GM12878 (cell line): Measurements from ENCODE around the gene ABCA13. TPM values are rescaled to one million over a fixed set of nuclear protein-coding genes. Genes with fewer than 3 reads are reported as not detected.

Experiments used
- ATAC-seq: fragments of 200-7000 bp; cut with Tn5 transposase; 3 replicates; pipeline ENCODE4 v1.9.1; 2020; ENCODE audit warnings: mild to moderate bottlenecking, moderate library complexity
- BruUV-seq: library from RNA; stranded (reverse); fragments of 400-500 nt; replicated peaks from 2 replicates; lab custom pipeline; 2021; lab: Mats Ljungman, UMichigan
- CTCF ChIA-PET: fragments of 300-600 bp; sonication (Branson Sonifier 250); formaldehyde crosslinking; extraction: SDS; loops from one replicate; lab custom pipeline; 2021; ENCODE audit warnings: inconsistent platforms; lab: Yijun Ruan, JAX
- POLR2A ChIA-PET: fragments of 350-600 bp; formaldehyde crosslinking; extraction: SDS; loops from one replicate; lab custom pipeline; 2021; ENCODE audit warnings: inconsistent platforms; lab: Charles Lee
- RAD21 ChIA-PET: fragments of 300-600 bp; sonication (Branson Sonifier 250); formaldehyde crosslinking; loops from one replicate; lab custom pipeline; 2023; ENCODE audit warnings: antibody characterized with exemption; ENCODE audit not compliant: unreplicated experiment; lab: Charles Lee
- SMC1A ChIA-PET: fragments of 300-600 bp; sonication (Branson Sonifier 250); formaldehyde crosslinking; loops from one replicate; lab custom pipeline; 2023; ENCODE audit not compliant: unreplicated experiment, uncharacterized antibody; lab: Charles Lee
- DNase-seq: peaks from one replicate; pipeline ENCODE4 v3.0.0-alpha.2; 2011; ENCODE audit warnings: low read depth, low spot score
- FAIRE-seq: peaks from 3 replicates; lab custom pipeline; 2011; peaks lifted over from hg19 to GRCh38; lab: Jason Lieb, UNC
- H2AFZ ChIP-seq: 2 replicates; pipeline ENCODE4 v1.6.0; 2011; ENCODE audit warnings: low read depth, low read length, control low read depth; ENCODE audit not compliant: control insufficient read depth
- H3K27ac ChIP-seq: 2 replicates; pipeline ENCODE4 v1.5.1; 2011; ENCODE audit warnings: control low read depth; ENCODE audit not compliant: control insufficient read depth, insufficient read depth
- H3K27me3 ChIP-seq, 2 experiments: replicated peaks in 1 of 2; 2 replicates each; pipeline versions ENCODE4 v1.6.0 to v1.6.1; 2011; ENCODE audit warnings: low read length in 1 of 2; ENCODE audit not compliant: control insufficient read depth in 2 of 2, insufficient read depth in 2 of 2
- H3K36me3 ChIP-seq, 2 experiments: 2 replicates each; pipeline ENCODE4 v1.5.1; 2011; ENCODE audit warnings: low read length in 1 of 2; ENCODE audit not compliant: control insufficient read depth in 2 of 2, insufficient read depth in 2 of 2
- H3K4me1 ChIP-seq: 2 replicates; pipeline ENCODE4 v1.6.1; 2011; ENCODE audit warnings: mild to moderate bottlenecking, low read length, moderate library complexity, mixed read lengths; ENCODE audit not compliant: control insufficient read depth, insufficient read depth
- H3K4me2 ChIP-seq: 2 replicates; pipeline ENCODE4 v1.6.0; 2011; ENCODE audit warnings: control low read depth; ENCODE audit not compliant: control insufficient read depth, insufficient read depth
- H3K4me3 ChIP-seq: fragments of 200-600 bp; sonication (generic); 2 replicates; pipeline ENCODE4 v1.5.1; 2016
- H3K79me2 ChIP-seq: 2 replicates; pipeline ENCODE4 v1.6.0; 2011; ENCODE audit warnings: low read length; ENCODE audit not compliant: control insufficient read depth, insufficient read depth
- H3K9ac ChIP-seq: 2 replicates; pipeline ENCODE4 v1.8.0; 2011; ENCODE audit warnings: low read length, control low read depth, mixed read lengths; ENCODE audit not compliant: control insufficient read depth, insufficient read depth
- H3K9me3 ChIP-seq: replicated peaks from 3 replicates; pipeline ENCODE4 v1.5.1; 2011; ENCODE audit warnings: mild to moderate bottlenecking, low read length; ENCODE audit not compliant: control insufficient read depth, insufficient read depth
- H4K20me1 ChIP-seq: 2 replicates; pipeline ENCODE4 v1.6.0; 2011; ENCODE audit not compliant: control insufficient read depth, insufficient read depth
- DPF2 ChIP-seq: fragments of 450-650 bp; IDR thresholded peaks from 2 replicates; pipeline ENCODE4 v1.6.1; 2017; ENCODE audit warnings: mild to moderate bottlenecking
- E2F8 ChIP-seq: fragments of 450-650 bp; IDR thresholded peaks from 2 replicates; pipeline ENCODE4 v1.6.1; 2018; ENCODE audit warnings: mild to moderate bottlenecking, low read depth, moderate library complexity; ENCODE audit not compliant: partially characterized antibody
- E4F1 ChIP-seq: fragments of 450-650 bp; IDR thresholded peaks from 2 replicates; pipeline ENCODE4 v1.6.1; 2018; ENCODE audit warnings: borderline replicate concordance, mild to moderate bottlenecking; ENCODE audit not compliant: partially characterized antibody
- IKZF1 ChIP-seq: fragments of 450-650 bp; conservative IDR thresholded peaks from 2 replicates; pipeline ENCODE4 v1.6.1; 2017; ENCODE audit warnings: antibody characterized with exemption, mild to moderate bottlenecking
- IRF4 ChIP-seq: IDR thresholded peaks from 2 replicates; pipeline ENCODE4 v1.6.1; 2011; ENCODE audit warnings: low read depth, low read length
- NFIC ChIP-seq: IDR thresholded peaks from 2 replicates; pipeline ENCODE4 v1.6.1; 2012; ENCODE audit warnings: low read depth, mild to moderate bottlenecking, inconsistent platforms, low read length, moderate library complexity
- NFXL1 ChIP-seq: fragments of 450-650 bp; IDR thresholded peaks from 2 replicates; pipeline ENCODE4 v1.6.1; 2017; ENCODE audit warnings: antibody characterized with exemption, mild to moderate bottlenecking, borderline replicate concordance
- PAX5 ChIP-seq: IDR thresholded peaks from 2 replicates; pipeline ENCODE4 v1.6.1; 2011; ENCODE audit warnings: low read depth, low read length, borderline replicate concordance
- POLR2AphosphoS2 ChIP-seq: IDR thresholded peaks from 2 replicates; pipeline ENCODE4 v1.6.1; 2011; ENCODE audit warnings: low read depth, mild to moderate bottlenecking, low read length, improper control_type of control experiment, moderate library complexity
- POU2F2 ChIP-seq: IDR thresholded peaks from 3 replicates; pipeline ENCODE4 v1.6.1; 2011; ENCODE audit warnings: low read depth, mild to moderate bottlenecking, low read length, borderline replicate concordance
- RBBP5 ChIP-seq: fragments of 200-600 bp; sonication (generic); conservative IDR thresholded peaks from 2 replicates; pipeline ENCODE4 v1.6.1; 2016
- SREBF2 ChIP-seq: IDR thresholded peaks from 2 replicates; pipeline ENCODE4 v1.6.1; 2012; ENCODE audit warnings: mild to moderate bottlenecking, low read length
- YY1 ChIP-seq: IDR thresholded peaks from 2 replicates; pipeline ENCODE4 v1.6.1; 2011; ENCODE audit warnings: low read depth, mild to moderate bottlenecking, low read length
- ZBTB4 ChIP-seq: fragments of 450-650 bp; formaldehyde crosslinking; IDR thresholded peaks from 2 replicates; pipeline ENCODE4 v1.4.0; 2022; ENCODE audit warnings: mild to moderate bottlenecking, moderate library complexity
- WGBS: methylation state at CpG from one replicate; pipeline ENCODE4 v1.1.6; 2016; ENCODE audit warnings: low lambda C conversion rate; ENCODE audit not compliant: insufficient replicate concordance, insufficient coverage; ENCODE audit errors: missing lambda C conversion rate; 5-methylcytosine and 5-hydroxymethylcytosine counted together
- in situ Hi-C: fragments of 300-500 bp; cut with MboI; formaldehyde crosslinking; loops from 9 replicates; pipeline ENCODE4 v1.14.3; 2018; ENCODE audit warnings: mixed read lengths
- intact Hi-C: fragments of 100-400 bp; cut with micrococcal nuclease; formaldehyde crosslinking; loops from one replicate; pipeline ENCODE4 v1.14.2; 2022; ENCODE audit not compliant: unreplicated experiment
- polyA plus RNA-seq, 11 experiments: library from polyadenylated mRNA; depleted of rRNA in 4 of 11; unstranded in 6 of 11; stranded (reverse) in 5 of 11; fragments of >200 nt; fragmentation: Nextera tagmentation in 4 of 11; fragmentation: Illumina TruSeq in 1 of 11; extraction: Ambion mirVana in 4 of 11; extraction: Trizol in 1 of 11; gene quantifications; 1 replicate in 1 of 11; 2 replicates in 10 of 11; pipeline versions ENCODE4 v1.2.1 to v1.2.3, GENCODE V29; 2011 to 2016; ENCODE audit warnings: inconsistent platforms in 2 of 11, missing spikeins in 2 of 11, low read depth in 1 of 11
- total RNA-seq, 4 experiments: library from RNA; depleted of rRNA in 3 of 4; stranded (reverse); fragments of >200 nt in 3 of 4; fragmentation: Illumina TruSeq in 1 of 4; extraction: Trizol in 1 of 4; gene quantifications; 2 replicates each; pipeline versions ENCODE4 v1.2.1 to v1.2.3, GENCODE V29; 2013 to 2021

Gene ABCA13
- total and polyA plus RNA-seq, 10 of the 15 experiments (the other 5 are each of a cell fraction or from before 2014, with no cell fraction given), result under 0.01 to 0.98 (median 0.04) TPM; not detected in 2

- TF ChIP-seq YY1 (no peak), SREBF2 (no peak), E2F8 (no peak), DPF2 (no peak)
- TF ChIP-seq, all 136 proteins: peak for 0
Observed at GRCh38 chr7:48365010-48365409, 193.8 kb downstream of the ABCA13 start (continued).

GRCh38 chr7:48366096-48366495 lies 194.8 kb downstream of the ABCA13 start:
- intact Hi-C loops (no loop called here), in situ Hi-C loops (no loop called here)
- 40% methylated on average over 4 of the region's 4 CpGs for WGBS
- POLR2A ChIA-PET, result no interaction called here
- no peaks in the 10 kb centered on the region for H3K9me3 ChIP-seq
- SMC1A ChIA-PET, result no interaction called here
- RAD21 ChIA-PET, result no interaction called here
- BruUV-seq, result no TSS peak
- no peak for FAIRE-seq
- H3K4me1 ChIP-seq, result no peaks in the 10 kb centered on the region
- CTCF ChIA-PET, result interaction anchor here (1.8 kb wide), 1 partner anchor 67 kb away, joined by 3 read pairs; no protein-coding TSS in a partner anchor
- no peak overlapping the region for H3K4me2 ChIP-seq
- no peak overlapping the region for H2AFZ ChIP-seq
- no peak overlapping the region for H3K27ac ChIP-seq
- no peak overlapping the region for H3K9ac ChIP-seq
- H3K79me2 ChIP-seq, result no peaks in the 10 kb centered on the region
- DNase-seq, result no peak
- ATAC-seq, result no peak
- no peaks in the 10 kb centered on the region for H4K20me1 ChIP-seq
- H3K27me3 ChIP-seq, result no peaks in the 10 kb centered on the region
- no peaks in the 10 kb centered on the region for H3K36me3 ChIP-seq
- no peak overlapping the region for H3K4me3 ChIP-seq
- TF ChIP-seq NFIC (no peak), ZBTB4 (no peak), PAX5 (no peak), RBBP5 (no peak), NFXL1 (no peak), E4F1 (no peak), POLR2AphosphoS2 (no peak), SREBF2 (no peak), POU2F2 (no peak), IKZF1 (no peak), IRF4 (no peak)
